Activated CD8-positive, alpha-beta memory T cell treated with anti-CD3 and anti-CD28 coated beads for 48 hours (primary cell): ENCODE measurements around the gene TRIM41.
"Not testable (repeated sequence)": the region's sequence is repeated elsewhere in the genome, so short reads cannot be mapped to it uniquely, and the experiment has no call there.

ENCODE experiments used
- DNase-seq, 3 experiments: peaks; one replicate each; pipeline ENCODE4 v3.0.0-alpha.2; 2020; ENCODE audit warnings: low read depth in 2 of 3, low spot score in 2 of 3

The TRIM41 gene

GRCh38 chr5:181192337-181193046 lies 30.6 kb upstream of the TRIM41 start:
- no peak for DNase-seq

- DNase-seq = no peak
Measured at GRCh38 chr5:181193656-181194055, 29.4 kb upstream of the TRIM41 start.

GRCh38 chr5:181194489-181195248 lies 28.4 kb upstream of the TRIM41 start:
- DNase-seq = no peak

GRCh38 chr5:181195249-181195761 lies 27.8 kb upstream of the TRIM41 start:
- no peak for DNase-seq

- no peak for DNase-seq
Measured at GRCh38 chr5:181197326-181197951, 25.6 kb upstream of the TRIM41 start.

DNA sequence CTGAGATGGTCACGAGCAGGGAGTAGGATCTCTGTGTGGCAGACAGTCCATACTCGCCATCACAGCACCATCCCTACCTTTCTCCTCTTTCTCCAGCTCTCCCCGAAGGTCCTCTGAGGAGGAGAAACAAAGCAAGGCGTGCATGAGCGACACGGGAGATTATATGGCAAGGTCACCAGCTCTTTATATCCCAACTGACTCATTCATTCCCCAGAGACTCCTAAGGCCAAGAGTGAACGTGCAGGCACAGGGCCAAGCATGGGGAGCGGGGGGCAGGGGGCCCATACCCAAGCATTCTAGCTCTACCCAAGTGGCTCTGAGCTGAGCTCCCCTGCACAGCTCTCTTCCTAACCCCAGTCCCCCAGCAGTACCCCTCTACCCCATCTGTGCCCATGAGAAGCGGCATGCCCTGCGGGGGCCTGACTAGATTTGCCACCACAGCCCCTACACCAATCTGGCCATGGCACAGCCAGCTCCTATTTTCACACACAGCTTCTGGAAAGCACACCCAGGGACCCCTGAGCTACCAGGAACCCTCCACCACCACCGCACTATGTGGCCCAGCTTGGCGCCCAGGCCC lies 24.9 kb upstream of the TRIM41 start:
- no peak for DNase-seq

GRCh38 chr5:181198905-181199519 lies 24.1 kb upstream of the TRIM41 start:
- no peak for DNase-seq

DNA sequence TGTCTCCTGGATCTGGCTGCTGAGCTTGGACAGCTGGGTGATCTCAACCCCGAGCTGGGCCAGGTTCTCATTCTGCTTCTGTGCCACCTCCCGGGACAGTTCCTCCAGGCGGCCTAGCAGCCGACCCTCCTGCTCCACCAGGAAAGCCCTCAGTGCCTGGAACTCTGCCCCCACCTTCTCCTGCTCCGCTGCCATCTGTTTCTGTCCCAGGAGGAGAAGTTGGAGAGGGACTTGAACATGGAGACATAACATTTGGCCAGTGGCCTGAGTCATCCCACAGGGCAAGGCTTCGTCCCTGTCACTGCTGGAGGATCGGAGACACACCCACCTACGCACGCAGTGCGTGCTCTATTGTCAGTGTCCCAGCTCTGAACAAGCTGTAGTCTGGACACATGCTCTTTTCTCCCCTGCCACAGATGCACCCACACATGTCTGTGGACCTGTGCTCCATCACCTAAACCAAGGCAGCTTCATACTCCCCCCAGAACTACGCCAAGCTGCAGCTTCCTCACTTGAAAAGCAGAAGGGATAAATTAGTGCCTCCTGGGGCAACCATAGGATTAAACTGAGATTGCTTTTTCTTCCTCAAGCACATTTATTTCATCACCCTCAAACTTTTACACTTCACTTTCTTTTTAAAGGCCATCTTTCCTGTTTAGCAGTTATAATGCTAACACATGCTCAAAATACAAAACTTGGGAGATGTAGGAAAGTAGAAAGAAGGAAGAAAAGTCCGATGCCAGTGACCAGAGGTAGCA lies 23.0 kb upstream of the TRIM41 start:
- DNase-seq = no peak

DNA sequence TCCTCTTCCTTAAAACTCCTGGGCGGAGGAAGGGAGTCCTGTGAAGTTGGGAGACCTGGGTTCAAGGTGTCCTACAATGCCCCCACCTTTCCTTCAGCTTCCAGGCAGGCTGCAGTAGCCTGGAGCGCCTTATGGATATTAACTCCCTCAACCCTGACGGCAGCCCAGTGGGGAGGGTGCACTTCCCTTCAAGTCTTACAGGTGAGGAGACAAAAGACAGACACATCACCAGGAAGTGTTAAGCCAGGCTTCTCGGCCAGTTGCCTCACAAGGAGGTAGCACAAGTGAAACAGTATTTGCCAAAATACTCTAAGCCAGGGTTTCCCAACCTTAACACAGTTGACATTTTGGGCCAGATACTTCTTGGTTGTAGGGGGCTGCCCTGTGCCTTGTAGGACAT lies 22.3 kb upstream of the TRIM41 start:
- DNase-seq = no peak

DNA sequence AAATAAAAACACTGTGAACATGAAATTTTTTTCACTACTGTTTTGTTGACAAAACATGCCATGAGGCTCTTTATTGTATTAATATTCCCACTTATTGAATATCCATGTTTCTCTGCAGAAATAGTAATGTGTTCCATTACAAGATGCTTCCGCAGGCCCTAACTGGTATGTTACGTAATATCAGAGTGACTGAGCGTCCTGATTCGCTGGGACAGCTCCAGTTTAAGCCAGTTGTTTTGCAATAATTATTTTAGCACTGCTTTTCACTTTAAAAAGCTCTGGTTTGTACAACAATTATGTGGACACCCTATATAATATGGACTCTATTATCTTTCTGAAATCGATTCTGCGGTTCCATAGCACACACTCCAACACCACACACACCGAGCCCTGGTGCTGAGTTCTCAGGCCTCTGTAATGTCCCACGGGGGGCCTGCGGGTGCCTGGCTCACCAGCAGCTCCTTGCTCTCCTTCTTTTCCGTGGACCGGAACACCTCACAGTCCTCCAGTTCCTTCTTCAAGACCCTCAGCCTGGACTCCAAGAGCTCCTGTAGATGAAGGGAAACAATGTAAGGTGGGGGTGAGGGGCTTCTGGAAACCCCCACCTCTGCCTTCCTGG lies 19.9 kb upstream of the TRIM41 start:
- no peak for DNase-seq

DNA sequence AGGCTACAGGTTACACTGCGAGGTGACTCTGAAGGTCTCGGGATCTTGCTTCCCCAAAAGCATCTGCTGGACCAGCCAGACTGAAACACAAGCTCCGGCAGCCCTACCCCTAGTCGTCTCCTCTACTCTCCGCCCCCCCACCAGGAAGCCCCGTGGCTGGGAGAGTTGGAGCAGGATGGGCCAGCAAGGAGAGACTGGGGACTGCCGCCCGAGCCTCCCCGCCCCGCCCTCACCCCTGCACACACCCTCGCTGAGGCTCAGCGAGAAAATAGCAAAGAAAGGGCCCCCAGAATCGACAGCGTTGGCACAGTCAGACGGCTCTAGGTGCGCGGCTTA lies 19.3 kb upstream of the TRIM41 start:
- DNase-seq = no peak

GRCh38 chr5:181204113-181204825 lies 18.8 kb upstream of the TRIM41 start:
- DNase-seq = no peak

GRCh38 chr5:181204826-181205760 lies 18.0 kb upstream of the TRIM41 start, which contains the start of gene TRIM7:
TRIM7 (minus strand) TSS chr5:181205196; CDS start chr5:181205110, 86 bp downstream.
- no peak for DNase-seq

- DNase-seq = no peak
Measured at GRCh38 chr5:181205761-181206649, 17.1 kb upstream of the TRIM41 start.

- DNase-seq = peak in 2 of 3 experiments; percentile 95 to 98
Measured at GRCh38 chr5:181207214-181207959, 15.7 kb upstream of the TRIM41 start.

DNA sequence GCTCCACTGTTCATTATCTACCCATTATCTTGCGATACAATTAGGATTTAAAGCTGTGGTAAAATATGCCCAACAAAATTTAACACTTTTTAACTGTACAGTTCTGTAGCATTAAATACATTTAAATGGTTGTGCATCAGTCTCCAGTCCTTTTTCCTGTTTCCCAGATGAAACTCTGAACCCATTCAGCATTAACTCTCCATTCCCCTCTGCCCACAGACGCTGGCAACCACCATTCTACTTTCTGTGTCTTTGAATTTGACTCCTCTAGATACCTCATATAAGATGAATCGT lies 15.2 kb upstream of the TRIM41 start:
- DNase-seq = no peak

DNA sequence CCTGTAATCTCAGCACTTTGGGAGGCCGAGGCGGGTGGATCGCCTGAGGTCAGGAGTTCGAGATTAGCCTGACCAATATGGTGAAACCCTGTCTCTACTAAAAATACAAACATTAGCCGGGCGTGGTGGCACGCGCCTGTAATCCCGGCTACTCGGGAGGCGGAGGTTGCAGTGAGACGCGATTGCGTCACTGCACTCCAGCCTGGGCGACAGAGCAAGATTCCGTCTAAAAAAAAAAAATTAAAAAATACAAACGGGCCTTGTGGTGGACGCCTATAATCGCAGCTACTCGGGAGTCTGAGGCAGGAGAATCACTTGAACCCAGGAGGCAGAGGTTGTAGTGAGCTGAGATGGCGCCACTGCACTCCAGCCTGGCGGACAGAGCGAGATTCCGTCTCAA lies 14.1 kb upstream of the TRIM41 start:
- DNase-seq = not testable (repeated sequence)
